ENCODE results near the gene MB.

Gene MB

DNA sequence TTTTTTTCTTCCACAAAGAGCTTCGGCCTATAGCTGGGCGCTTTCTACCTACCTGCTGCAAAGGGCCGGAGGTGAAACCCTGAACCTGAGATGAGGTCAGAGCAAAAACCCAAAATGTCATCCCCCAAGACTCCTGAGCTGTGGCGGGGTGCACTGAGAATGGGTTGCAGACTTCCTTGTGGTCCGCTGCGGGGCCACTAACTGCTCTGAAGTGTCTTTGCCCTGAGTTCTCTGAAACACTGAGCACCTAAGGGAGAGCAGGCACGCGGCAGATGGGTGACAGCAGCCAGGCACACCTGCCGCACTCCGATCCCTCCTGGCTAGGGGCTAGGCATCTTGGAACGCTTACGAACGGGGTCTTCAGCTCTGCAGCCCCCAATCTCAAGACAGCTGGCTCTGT, 47.2 kb downstream of the MB start:
- DNase-seq: no peak

GRCh38 chr22:35568751-35569739, 48.1 kb downstream of the MB start:
- no peak for DNase-seq

GRCh38 chr22:35567351-35568141, 49.6 kb downstream of the MB start:
- DNase-seq: no peak

DNA sequence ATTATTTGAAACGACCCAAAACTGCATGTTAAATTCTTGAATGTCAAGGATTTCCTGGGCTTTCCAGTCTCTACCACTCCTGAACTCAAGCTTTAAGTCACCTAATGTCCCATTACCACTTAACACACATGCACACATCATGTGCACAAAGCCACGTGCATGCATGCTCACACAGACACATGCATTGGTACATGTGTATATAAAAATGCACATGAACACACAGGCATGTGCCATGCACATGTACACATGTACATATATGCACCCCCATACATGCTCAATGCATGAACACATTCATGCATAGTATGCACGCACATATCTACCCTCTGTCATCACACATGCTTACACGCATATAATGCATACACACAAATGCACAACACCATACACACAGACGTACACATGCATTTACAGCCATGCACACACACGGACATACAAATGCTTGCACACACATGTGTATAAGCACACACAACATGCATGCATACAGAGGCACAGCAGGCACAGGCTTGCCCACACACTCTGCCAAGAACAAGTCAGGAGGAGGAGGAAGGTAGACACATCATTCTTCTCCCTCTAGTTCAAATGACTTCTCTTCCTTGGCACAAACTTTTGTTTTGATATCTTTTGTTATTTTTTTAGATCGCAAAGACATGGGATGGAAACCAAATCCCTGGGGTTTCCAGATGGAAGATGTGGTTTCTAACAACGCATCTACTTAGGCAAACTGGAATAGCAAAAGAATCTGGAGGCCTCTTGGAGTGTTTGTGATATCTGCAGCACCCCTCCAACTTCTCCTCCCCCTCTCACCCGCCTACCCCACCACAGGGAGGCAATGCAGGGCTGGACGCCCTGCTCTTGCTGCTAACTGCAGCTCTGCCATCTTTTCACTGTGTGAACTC, 51.9 kb downstream of the MB start:
- no peak for DNase-seq

GRCh38 chr22:35563211-35563610, 53.9 kb downstream of the MB start:
- DNase-seq: no peak

GRCh38 chr22:35561796-35562526, 55.2 kb downstream of the MB start:
- DNase-seq: no peak

GRCh38 chr22:35560824-35561223, 56.3 kb downstream of the MB start:
- DNase-seq: no peak

DNA sequence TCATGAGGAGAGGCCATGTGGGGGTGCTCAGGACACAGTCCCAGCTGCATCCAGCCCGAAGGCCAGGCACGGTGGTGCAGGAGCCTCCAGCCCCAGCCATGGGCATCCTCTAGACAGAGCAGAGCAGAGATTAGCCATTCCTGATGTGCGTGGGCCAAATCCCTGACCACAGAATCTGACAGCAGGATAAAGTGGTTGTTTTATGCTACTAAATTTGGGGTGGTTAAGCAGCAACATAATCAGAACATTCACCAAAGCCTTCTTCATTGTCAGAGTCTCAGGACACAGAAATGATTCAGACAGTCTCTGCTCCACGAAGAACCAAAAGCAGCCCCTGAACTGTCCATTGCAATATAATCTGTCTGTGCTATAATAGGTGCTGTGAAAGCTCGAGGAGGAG, 56.8 kb downstream of the MB start:
- DNase-seq: no peak

DNA sequence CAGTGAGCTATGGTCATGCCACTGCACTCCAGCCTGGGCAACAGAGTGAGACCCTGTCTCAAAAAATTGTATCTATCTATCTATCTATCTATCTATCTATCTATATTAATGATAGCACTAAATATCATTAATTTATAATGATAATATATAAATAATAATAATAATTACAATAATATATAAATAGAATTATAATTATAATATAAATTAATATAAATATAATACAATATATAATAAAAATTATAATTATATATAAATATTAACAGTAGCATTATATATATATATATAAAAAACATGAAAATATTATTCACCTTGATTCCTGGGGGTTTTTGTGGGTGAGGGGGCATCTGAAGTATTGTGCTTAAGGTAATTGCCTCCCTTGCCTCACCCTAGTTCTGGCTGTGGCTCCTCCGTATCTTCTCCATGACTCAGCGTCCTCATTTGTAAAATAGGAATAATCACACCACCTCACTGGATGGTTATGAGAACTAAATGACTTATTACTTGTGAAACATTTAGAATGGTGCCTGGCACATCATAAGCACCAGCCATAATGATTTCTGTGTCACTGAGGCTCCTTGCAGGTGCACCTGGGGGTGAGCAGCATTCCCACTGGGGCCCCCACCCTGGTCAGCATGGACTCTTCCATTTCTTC, 57.6 kb downstream of the MB start:
- no peak for DNase-seq

GRCh38 chr22:35558719-35559118, 58.4 kb downstream of the MB start:
- no peak for DNase-seq

DNA sequence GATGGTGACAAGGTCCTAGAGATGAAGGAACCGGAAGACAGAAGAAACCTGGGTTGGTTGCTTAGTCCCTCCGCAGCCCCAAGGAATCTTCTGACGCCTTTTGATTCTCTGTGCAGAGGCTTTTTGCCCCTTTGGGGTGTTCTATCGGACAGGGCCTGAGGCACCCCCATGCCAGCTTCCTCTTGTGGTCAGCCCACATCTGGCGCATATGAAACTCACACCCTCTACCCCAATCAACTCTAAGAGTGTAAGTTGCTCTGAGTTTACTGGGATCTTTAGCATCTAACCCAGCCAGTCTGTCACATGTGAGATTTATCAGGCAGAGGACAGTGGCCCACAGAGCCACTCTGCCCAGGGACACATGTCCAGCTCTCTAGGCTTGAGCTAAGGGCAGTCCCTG, 59.1 kb downstream of the MB start:
- DNase-seq: no peak
